Measurements from ENCODE around the gene MALSU1. TPM values are rescaled to one million over a fixed set of nuclear protein-coding genes. Genes with fewer than 3 reads are reported as not detected.
"Not testable (repeated sequence)": the region's sequence is repeated elsewhere in the genome, so short reads cannot be mapped to it uniquely, and the experiment has no call there.

The MALSU1 gene
- total RNA-seq, 1 donor from 2014 or later = 47.2 TPM

- no peak for TF ChIP-seq CTCF (IDR thresholded peaks at IDR 0.05; ENCODE audit: unreplicated experiment)
- Mint-ChIP-seq H3K27ac (peak overlapping the region; percentile 3), H3K36me3 (ENCODE audit: insufficient read depth) (peaks cover 43% of the 10 kb centered on the region)
Observed at GRCh38 chr7:23306936-23307521, 7.9 kb downstream of the MALSU1 start.

GRCh38 chr7:23308754-23309153, 9.6 kb downstream of the MALSU1 start:
- Mint-ChIP-seq H3K27me3 (no peaks in the 10 kb centered on the region), H3K36me3 (ENCODE audit: insufficient read depth) (peaks cover 44% of the 10 kb centered on the region), H3K9me3 (ENCODE audit: low read depth) (no peaks in the 10 kb centered on the region), H3K4me3 (ENCODE audit: low read depth) (no peak overlapping the region), H3K27ac (peak overlapping the region; percentile 52), H3K4me1 (ENCODE audit: low read depth) (peaks cover 12% of the 10 kb centered on the region)
- TF ChIP-seq CTCF (IDR thresholded peaks at IDR 0.05; ENCODE audit: unreplicated experiment) = no peak
- no peak for DNase-seq (ENCODE audit: low spot score, unreplicated experiment)

More at GRCh38 chr7:23306936-23307521, 7.9 kb downstream of the MALSU1 start:
- H3K4me3 Mint-ChIP-seq (ENCODE audit: low read depth) = no peak overlapping the region
- DNase-seq (ENCODE audit: low spot score, unreplicated experiment) = no peak
- H3K4me1 Mint-ChIP-seq (ENCODE audit: low read depth) = peaks cover 12% of the 10 kb centered on the region
- no peaks in the 10 kb centered on the region for H3K9me3 Mint-ChIP-seq (ENCODE audit: low read depth)
- no peaks in the 10 kb centered on the region for H3K27me3 Mint-ChIP-seq

GRCh38 chr7:23312141-23312540, 13.0 kb downstream of the MALSU1 start:
- not testable (repeated sequence) for H3K4me3 Mint-ChIP-seq (ENCODE audit: low read depth); DNase-seq (ENCODE audit: low spot score, unreplicated experiment); H3K4me1 Mint-ChIP-seq (ENCODE audit: low read depth); H3K9me3 Mint-ChIP-seq (ENCODE audit: low read depth); H3K27me3 Mint-ChIP-seq
- H3K27ac Mint-ChIP-seq = peak overlapping the region; percentile 71
- peaks cover 32% of the 10 kb centered on the region for H3K36me3 Mint-ChIP-seq (ENCODE audit: insufficient read depth)

GRCh38 chr7:23315366-23315765, 16.2 kb downstream of the MALSU1 start:
- DNase-seq (ENCODE audit: low spot score, unreplicated experiment) = no peak
- H3K27ac Mint-ChIP-seq = no peak overlapping the region
- H3K9me3 Mint-ChIP-seq (ENCODE audit: low read depth) = no peaks in the 10 kb centered on the region
- peaks cover 5% of the 10 kb centered on the region for H3K4me1 Mint-ChIP-seq (ENCODE audit: low read depth)
- H3K36me3 Mint-ChIP-seq (ENCODE audit: insufficient read depth) = peaks cover 34% of the 10 kb centered on the region
- no peak for TF ChIP-seq CTCF (IDR thresholded peaks at IDR 0.05; ENCODE audit: unreplicated experiment)
- no peak overlapping the region for H3K4me3 Mint-ChIP-seq (ENCODE audit: low read depth)
- no peaks in the 10 kb centered on the region for H3K27me3 Mint-ChIP-seq

GRCh38 chr7:23331132-23331531, 32.0 kb downstream of the MALSU1 start:
- no peaks in the 10 kb centered on the region for H3K27me3 Mint-ChIP-seq
- no peak overlapping the region for H3K27ac Mint-ChIP-seq
- TF ChIP-seq CTCF (IDR thresholded peaks at IDR 0.05; ENCODE audit: unreplicated experiment) = no peak
- no peak for DNase-seq (ENCODE audit: low spot score, unreplicated experiment)
- H3K4me3 Mint-ChIP-seq (ENCODE audit: low read depth) = no peak overlapping the region
- peaks cover 53% of the 10 kb centered on the region for H3K36me3 Mint-ChIP-seq (ENCODE audit: insufficient read depth)
- H3K4me1 Mint-ChIP-seq (ENCODE audit: low read depth) = peaks cover 12% of the 10 kb centered on the region
- H3K9me3 Mint-ChIP-seq (ENCODE audit: low read depth) = no peaks in the 10 kb centered on the region

GRCh38 chr7:23332193-23332592, 33.1 kb downstream of the MALSU1 start:
- no peak for DNase-seq (ENCODE audit: low spot score, unreplicated experiment)
- TF ChIP-seq CTCF (IDR thresholded peaks at IDR 0.05; ENCODE audit: unreplicated experiment) = no peak
- peaks cover 12% of the 10 kb centered on the region for H3K4me1 Mint-ChIP-seq (ENCODE audit: low read depth)
- H3K27me3 Mint-ChIP-seq = no peaks in the 10 kb centered on the region
- peaks cover 51% of the 10 kb centered on the region for H3K36me3 Mint-ChIP-seq (ENCODE audit: insufficient read depth)
- no peaks in the 10 kb centered on the region for H3K9me3 Mint-ChIP-seq (ENCODE audit: low read depth)
- no peak overlapping the region for H3K4me3 Mint-ChIP-seq (ENCODE audit: low read depth)
- peak overlapping the region; percentile 19 for H3K27ac Mint-ChIP-seq
